Measurements from ENCODE around the gene LARGE1.
"Not testable (repeated sequence)": the region's sequence is repeated elsewhere in the genome, so short reads cannot be mapped to it uniquely, and the experiment has no call there.

Gene LARGE1

DNA sequence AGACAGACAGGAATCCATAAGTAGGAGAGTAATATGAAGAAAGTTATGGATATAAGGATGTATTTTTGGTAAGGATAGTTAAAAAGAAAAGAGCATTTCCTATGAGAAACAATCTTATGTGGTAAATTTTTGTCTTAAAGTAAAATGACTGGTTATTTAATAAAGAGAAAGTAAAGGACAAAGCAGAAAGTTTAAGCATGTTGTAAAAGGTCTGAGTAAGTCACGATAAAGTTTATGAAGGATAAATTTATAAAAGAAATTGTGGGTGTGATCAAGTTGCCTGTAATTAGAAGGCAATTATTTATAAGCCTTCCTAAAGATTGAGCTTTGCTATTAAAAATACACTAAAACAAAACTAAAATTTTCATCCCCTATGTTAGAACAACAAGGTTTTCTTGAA is 547.4 kb downstream of the LARGE1 start:
- Histone ChIP-seq H3K27me3 (ENCODE audit: control insufficient read depth, insufficient read depth, low read length) (no peaks in the 10 kb centered on the region), H3K36me3 (ENCODE audit: control insufficient read depth, insufficient read depth, low read length) (no peaks in the 10 kb centered on the region), H3K9ac (ENCODE audit: low read depth, low read length) (no peak overlapping the region), H3K4me3 (ENCODE audit: low read depth, low read length) (no peak overlapping the region), H3K9me3 (ENCODE audit: control insufficient read depth, insufficient read depth, low read length) (peaks cover 10% of the 10 kb centered on the region), H3K4me1 (ENCODE audit: control insufficient read depth, insufficient read depth, low read length) (no peaks in the 10 kb centered on the region)

DNA sequence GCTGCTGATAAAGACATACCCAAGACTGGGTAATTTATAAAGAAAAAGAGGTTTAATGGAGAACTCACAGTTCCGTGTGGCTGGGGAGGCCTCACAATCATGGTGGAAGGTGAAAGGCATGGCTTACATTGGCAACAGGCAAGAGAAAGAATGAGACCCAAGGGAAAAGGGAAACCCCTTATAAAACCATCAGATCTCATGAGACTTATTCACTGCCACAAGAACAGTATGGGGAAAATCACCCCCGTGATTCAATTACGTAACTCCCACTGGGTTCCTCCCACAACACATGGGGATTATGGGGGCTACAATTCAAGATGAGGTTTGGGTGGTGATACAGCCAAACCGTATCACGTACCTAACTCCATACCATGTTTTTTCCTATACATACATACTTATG is 557.0 kb downstream of the LARGE1 start:
- not testable (repeated sequence) for H3K27me3 ChIP-seq (ENCODE audit: control insufficient read depth, insufficient read depth, low read length); H3K4me3 ChIP-seq (ENCODE audit: low read depth, low read length); H3K9ac ChIP-seq (ENCODE audit: low read depth, low read length); H3K9me3 ChIP-seq (ENCODE audit: control insufficient read depth, insufficient read depth, low read length); H3K4me1 ChIP-seq (ENCODE audit: control insufficient read depth, insufficient read depth, low read length); H3K36me3 ChIP-seq (ENCODE audit: control insufficient read depth, insufficient read depth, low read length)

DNA sequence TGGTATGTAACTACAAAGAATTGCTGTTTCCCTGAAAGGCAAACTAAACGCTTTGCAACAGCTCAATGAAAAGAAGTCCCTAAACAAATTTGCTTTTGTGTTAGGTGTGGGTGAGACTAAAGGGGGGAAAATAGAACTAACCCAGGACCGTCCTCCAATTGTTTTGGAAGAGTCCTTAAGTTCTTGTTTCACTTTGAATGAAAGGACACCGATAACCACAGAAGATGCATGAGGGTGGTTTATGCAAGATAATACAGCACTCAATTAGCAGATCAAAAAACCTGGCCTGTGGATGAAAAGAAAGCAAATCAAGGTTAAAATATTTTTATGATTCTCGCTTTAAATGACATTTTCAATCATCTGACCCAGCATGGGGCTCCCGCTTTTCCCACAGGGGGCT is 557.6 kb downstream of the LARGE1 start:
- Histone ChIP-seq H3K9me3 (ENCODE audit: control insufficient read depth, insufficient read depth, low read length) (no peaks in the 10 kb centered on the region), H3K4me3 (ENCODE audit: low read depth, low read length) (no peak overlapping the region), H3K4me1 (ENCODE audit: control insufficient read depth, insufficient read depth, low read length) (no peaks in the 10 kb centered on the region), H3K27me3 (ENCODE audit: control insufficient read depth, insufficient read depth, low read length) (no peaks in the 10 kb centered on the region), H3K36me3 (ENCODE audit: control insufficient read depth, insufficient read depth, low read length) (no peaks in the 10 kb centered on the region), H3K9ac (ENCODE audit: low read depth, low read length) (no peak overlapping the region)

- Histone ChIP-seq H3K36me3 (ENCODE audit: control insufficient read depth, insufficient read depth, low read length) (no peaks in the 10 kb centered on the region), H3K4me1 (ENCODE audit: control insufficient read depth, insufficient read depth, low read length) (no peaks in the 10 kb centered on the region), H3K9me3 (ENCODE audit: control insufficient read depth, insufficient read depth, low read length) (no peaks in the 10 kb centered on the region), H3K27me3 (ENCODE audit: control insufficient read depth, insufficient read depth, low read length) (no peaks in the 10 kb centered on the region), H3K4me3 (ENCODE audit: low read depth, low read length) (no peak overlapping the region), H3K9ac (ENCODE audit: low read depth, low read length) (no peak overlapping the region)
Measured at GRCh38 chr22:33361581-33361980, 558.7 kb downstream of the LARGE1 start.

DNA sequence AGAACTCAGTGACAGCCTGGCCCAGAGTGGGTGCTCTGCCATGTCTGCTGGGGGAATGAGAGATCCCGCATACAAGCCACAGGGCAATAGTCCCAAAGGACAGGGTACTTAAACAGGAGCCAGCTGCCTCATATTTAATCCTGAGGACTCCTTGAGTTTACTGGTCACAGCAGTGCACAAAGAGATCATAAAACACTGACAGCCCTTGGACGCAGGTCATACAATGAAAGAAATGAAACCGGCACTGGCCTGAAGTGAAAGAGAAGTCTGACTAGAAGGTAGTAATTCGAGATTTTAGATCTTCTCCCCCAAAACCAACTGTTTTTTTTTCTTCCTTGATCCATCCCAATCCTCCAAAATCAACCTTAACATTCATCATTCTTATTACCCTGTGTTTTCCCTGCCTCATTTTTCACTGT is 562.3 kb downstream of the LARGE1 start:
- Histone ChIP-seq H3K4me1 (ENCODE audit: control insufficient read depth, insufficient read depth, low read length) (no peaks in the 10 kb centered on the region), H3K36me3 (ENCODE audit: control insufficient read depth, insufficient read depth, low read length) (no peaks in the 10 kb centered on the region), H3K27me3 (ENCODE audit: control insufficient read depth, insufficient read depth, low read length) (no peaks in the 10 kb centered on the region), H3K9me3 (ENCODE audit: control insufficient read depth, insufficient read depth, low read length) (no peaks in the 10 kb centered on the region), H3K4me3 (ENCODE audit: low read depth, low read length) (no peak overlapping the region), H3K9ac (ENCODE audit: low read depth, low read length) (no peak overlapping the region)

DNA sequence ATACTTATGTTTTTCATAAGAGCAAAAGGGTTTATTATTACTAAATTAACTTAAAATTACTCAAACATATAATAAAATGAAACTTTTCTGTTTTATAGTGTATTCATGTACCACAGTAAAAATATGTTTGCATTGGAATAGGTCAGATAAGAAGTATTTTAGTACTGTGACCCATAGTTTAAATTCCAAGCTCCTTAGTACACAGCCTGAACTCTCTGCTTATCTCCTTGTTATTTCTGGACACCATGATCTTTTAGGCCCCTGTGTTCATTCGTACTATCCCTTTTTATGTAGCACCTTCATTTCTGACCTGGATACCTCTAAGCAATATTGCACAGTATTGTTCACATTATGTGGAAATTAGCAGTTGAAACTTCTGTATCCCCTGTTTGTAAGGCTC is 565.3 kb downstream of the LARGE1 start:
- no peaks in the 10 kb centered on the region for H3K4me1 ChIP-seq (ENCODE audit: control insufficient read depth, insufficient read depth, low read length)
- H3K4me3 ChIP-seq (ENCODE audit: low read depth, low read length): no peak overlapping the region
- H3K9me3 ChIP-seq (ENCODE audit: control insufficient read depth, insufficient read depth, low read length): no peaks in the 10 kb centered on the region
- no peak overlapping the region for H3K9ac ChIP-seq (ENCODE audit: low read depth, low read length)
- H3K36me3 ChIP-seq (ENCODE audit: control insufficient read depth, insufficient read depth, low read length): no peaks in the 10 kb centered on the region
- no peaks in the 10 kb centered on the region for H3K27me3 ChIP-seq (ENCODE audit: control insufficient read depth, insufficient read depth, low read length)

DNA sequence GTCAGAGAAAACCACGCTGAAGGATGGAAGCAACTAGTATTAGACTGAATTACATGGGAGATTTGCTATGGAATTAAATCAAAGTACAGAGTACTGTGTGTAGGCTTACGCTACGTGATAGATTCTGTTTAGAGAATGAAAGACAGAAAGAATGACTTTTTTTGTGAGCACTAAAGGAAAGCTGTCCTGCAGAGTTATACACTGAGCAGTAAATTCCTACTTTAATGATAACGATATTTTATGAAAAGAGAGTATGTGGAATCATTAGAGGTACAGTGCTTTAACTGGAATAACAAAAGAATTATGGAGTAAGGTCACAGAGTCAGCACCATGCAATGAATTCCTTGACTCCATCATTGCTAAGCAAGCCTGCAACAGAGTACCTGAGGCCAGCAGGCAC is 566.8 kb downstream of the LARGE1 start:
- no peak overlapping the region for H3K4me3 ChIP-seq (ENCODE audit: low read depth, low read length)

GRCh38 chr22:33352768-33353167 is 567.5 kb downstream of the LARGE1 start:
- Histone ChIP-seq H3K27me3 (ENCODE audit: control insufficient read depth, insufficient read depth, low read length) (no peaks in the 10 kb centered on the region), H3K36me3 (ENCODE audit: control insufficient read depth, insufficient read depth, low read length) (peaks cover 3% of the 10 kb centered on the region), H3K9me3 (ENCODE audit: control insufficient read depth, insufficient read depth, low read length) (no peaks in the 10 kb centered on the region), H3K4me3 (ENCODE audit: low read depth, low read length) (no peak overlapping the region), H3K9ac (ENCODE audit: low read depth, low read length) (no peak overlapping the region), H3K4me1 (ENCODE audit: control insufficient read depth, insufficient read depth, low read length) (no peaks in the 10 kb centered on the region)

More for the DNA sequence above, 566.8 kb downstream of the LARGE1 start:
- H3K27me3 ChIP-seq (ENCODE audit: control insufficient read depth, insufficient read depth, low read length): no peaks in the 10 kb centered on the region
- peaks cover 3% of the 10 kb centered on the region for H3K36me3 ChIP-seq (ENCODE audit: control insufficient read depth, insufficient read depth, low read length)
- no peak overlapping the region for H3K9ac ChIP-seq (ENCODE audit: low read depth, low read length)
- no peaks in the 10 kb centered on the region for H3K4me1 ChIP-seq (ENCODE audit: control insufficient read depth, insufficient read depth, low read length)
- no peaks in the 10 kb centered on the region for H3K9me3 ChIP-seq (ENCODE audit: control insufficient read depth, insufficient read depth, low read length)

- Histone ChIP-seq H3K4me3 (ENCODE audit: low read depth, low read length) (no peak overlapping the region), H3K9ac (ENCODE audit: low read depth, low read length) (no peak overlapping the region), H3K27me3 (ENCODE audit: control insufficient read depth, insufficient read depth, low read length) (no peaks in the 10 kb centered on the region), H3K4me1 (ENCODE audit: control insufficient read depth, insufficient read depth, low read length) (no peaks in the 10 kb centered on the region), H3K9me3 (ENCODE audit: control insufficient read depth, insufficient read depth, low read length) (no peaks in the 10 kb centered on the region), H3K36me3 (ENCODE audit: control insufficient read depth, insufficient read depth, low read length) (peaks cover 3% of the 10 kb centered on the region)
Measured at GRCh38 chr22:33350961-33351360, 569.3 kb downstream of the LARGE1 start.

DNA sequence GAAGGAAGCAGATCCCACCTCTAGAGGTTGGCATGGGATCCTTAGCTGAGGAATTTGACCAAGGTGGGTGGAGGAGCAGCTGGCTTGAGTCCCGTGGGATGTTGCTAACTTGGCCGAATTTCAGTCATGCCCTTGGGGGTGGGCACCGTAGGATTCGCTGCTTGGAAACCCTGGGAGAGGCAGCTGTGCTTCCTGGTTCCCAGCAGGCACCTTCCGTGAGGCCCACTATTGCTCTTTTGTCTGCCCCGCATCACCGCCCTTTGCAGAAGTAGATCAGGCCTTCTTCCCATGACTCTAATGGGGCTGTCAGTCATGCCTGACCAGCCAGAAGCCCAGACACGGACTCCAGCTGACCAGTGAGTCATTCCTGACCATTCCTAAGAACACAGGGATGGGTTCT is 569.8 kb downstream of the LARGE1 start:
- no peak overlapping the region for H3K9ac ChIP-seq (ENCODE audit: low read depth, low read length)
- H3K27me3 ChIP-seq (ENCODE audit: control insufficient read depth, insufficient read depth, low read length): no peaks in the 10 kb centered on the region
- H3K9me3 ChIP-seq (ENCODE audit: control insufficient read depth, insufficient read depth, low read length): no peaks in the 10 kb centered on the region
- no peaks in the 10 kb centered on the region for H3K4me1 ChIP-seq (ENCODE audit: control insufficient read depth, insufficient read depth, low read length)
- no peak overlapping the region for H3K4me3 ChIP-seq (ENCODE audit: low read depth, low read length)
- peaks cover 3% of the 10 kb centered on the region for H3K36me3 ChIP-seq (ENCODE audit: control insufficient read depth, insufficient read depth, low read length)

DNA sequence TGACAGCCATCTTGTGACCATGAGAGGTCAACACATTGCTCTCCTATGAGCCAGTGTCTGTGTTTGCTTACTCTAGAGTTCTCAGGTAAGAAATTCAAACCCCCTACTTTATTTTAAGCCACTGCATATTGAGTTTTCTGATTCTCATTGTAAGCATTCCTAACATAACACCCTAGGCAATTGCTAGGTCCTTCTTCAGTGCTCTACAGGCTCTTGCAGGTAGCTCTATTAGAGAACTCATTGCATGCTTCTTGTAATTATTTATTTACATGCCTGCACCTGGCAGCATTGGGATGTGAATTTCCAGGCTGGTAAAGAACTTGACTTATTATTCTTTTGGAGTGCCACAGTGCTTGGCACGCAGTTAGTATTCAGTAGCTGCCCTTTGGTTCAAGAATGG is 573.3 kb downstream of the LARGE1 start:
- Histone ChIP-seq H3K36me3 (ENCODE audit: control insufficient read depth, insufficient read depth, low read length) (peaks cover 3% of the 10 kb centered on the region), H3K27me3 (ENCODE audit: control insufficient read depth, insufficient read depth, low read length) (no peaks in the 10 kb centered on the region), H3K9me3 (ENCODE audit: control insufficient read depth, insufficient read depth, low read length) (no peaks in the 10 kb centered on the region), H3K9ac (ENCODE audit: low read depth, low read length) (no peak overlapping the region), H3K4me1 (ENCODE audit: control insufficient read depth, insufficient read depth, low read length) (no peaks in the 10 kb centered on the region), H3K4me3 (ENCODE audit: low read depth, low read length) (no peak overlapping the region)

- Histone ChIP-seq H3K9me3 (ENCODE audit: control insufficient read depth, insufficient read depth, low read length) (no peaks in the 10 kb centered on the region), H3K4me3 (ENCODE audit: low read depth, low read length) (no peak overlapping the region), H3K36me3 (ENCODE audit: control insufficient read depth, insufficient read depth, low read length) (peaks cover 10% of the 10 kb centered on the region), H3K9ac (ENCODE audit: low read depth, low read length) (no peak overlapping the region), H3K27me3 (ENCODE audit: control insufficient read depth, insufficient read depth, low read length) (no peaks in the 10 kb centered on the region), H3K4me1 (ENCODE audit: control insufficient read depth, insufficient read depth, low read length) (no peaks in the 10 kb centered on the region)
Measured at GRCh38 chr22:33341611-33342010, 578.7 kb downstream of the LARGE1 start.

DNA sequence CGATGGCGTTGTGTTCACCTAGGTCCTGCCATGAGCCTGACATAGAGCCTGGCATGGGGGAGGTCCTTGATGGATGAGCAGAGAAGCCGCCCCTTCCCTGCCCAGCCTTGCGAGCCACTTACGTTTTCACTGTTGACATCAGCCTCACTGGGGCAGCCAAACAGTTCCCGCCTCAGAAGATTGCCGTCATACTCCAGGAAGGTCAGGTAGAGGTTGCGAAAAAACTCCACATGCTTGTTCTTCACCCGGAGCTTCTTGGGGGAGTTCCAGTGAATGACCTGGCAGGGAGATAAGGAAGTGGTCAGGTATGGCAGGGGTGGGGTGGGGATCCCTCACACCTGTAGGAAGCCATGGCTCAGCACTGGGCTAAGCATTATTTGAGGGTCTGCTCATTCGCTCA is 582.8 kb downstream of the LARGE1 start:
- no peaks in the 10 kb centered on the region for H3K4me1 ChIP-seq (ENCODE audit: control insufficient read depth, insufficient read depth, low read length)
- H3K36me3 ChIP-seq (ENCODE audit: control insufficient read depth, insufficient read depth, low read length): peaks cover 22% of the 10 kb centered on the region
- no peaks in the 10 kb centered on the region for H3K27me3 ChIP-seq (ENCODE audit: control insufficient read depth, insufficient read depth, low read length)
- H3K4me3 ChIP-seq (ENCODE audit: low read depth, low read length): no peak overlapping the region
- no peaks in the 10 kb centered on the region for H3K9me3 ChIP-seq (ENCODE audit: control insufficient read depth, insufficient read depth, low read length)
- no peak overlapping the region for H3K9ac ChIP-seq (ENCODE audit: low read depth, low read length)

Data from iPS-15b (cell line).